Hematopoietic multipotent progenitor cell treated with erythropoietin and hydrocortisone succinate and interleukin-3 and kit ligand, for 8 days (in vitro differentiated cells): ENCODE results near the gene ROBO4.
A peak's percentile ranks its signal among the peaks of the same experiment; 100 is the strongest.

ENCODE experiments used
- DNase-seq: peaks from one replicate; pipeline ENCODE4 v3.0.0-alpha.2; 2015

ROBO4 gene

GRCh38 chr11:124889191-124890091 is 8.2 kb downstream of the ROBO4 start:
- DNase-seq: no peak

GRCh38 chr11:124887667-124888013 is 10.0 kb downstream of the ROBO4 start:
- no peak for DNase-seq

DNA sequence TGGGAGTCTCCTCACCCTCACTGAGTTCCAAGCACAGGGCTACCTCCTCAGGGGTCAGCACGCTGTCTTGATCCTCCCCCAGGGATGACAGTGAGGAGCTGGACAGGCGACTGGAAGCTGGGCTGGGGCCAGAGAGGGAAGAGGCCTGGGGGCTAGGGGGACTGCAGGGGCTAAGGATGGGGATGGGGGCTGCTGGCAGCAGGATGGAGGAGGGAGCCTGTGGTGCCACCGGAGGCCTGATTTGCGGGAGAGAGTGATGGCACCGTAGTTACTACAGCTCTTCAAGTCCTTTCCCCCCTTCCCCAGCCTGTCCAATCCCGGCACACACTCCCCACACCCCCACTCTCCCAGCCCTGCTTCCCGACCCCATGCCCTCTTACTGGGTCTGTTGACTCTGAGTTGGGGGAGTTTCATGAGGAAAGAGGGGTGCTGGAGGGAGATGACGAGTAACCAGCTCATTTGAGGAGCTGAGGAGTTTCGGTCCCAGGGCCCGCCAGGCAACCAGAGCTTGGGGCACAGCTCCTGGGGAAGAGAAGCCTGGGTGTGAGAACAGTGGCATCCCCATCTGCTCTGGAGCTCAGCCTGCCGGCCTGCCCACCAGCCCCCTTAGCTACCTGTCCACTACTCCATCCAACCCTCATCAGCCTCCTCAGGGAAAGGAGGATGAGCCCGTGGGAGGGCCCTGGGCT is 10.5 kb downstream of the ROBO4 start:
- DNase-seq: no peak

DNA sequence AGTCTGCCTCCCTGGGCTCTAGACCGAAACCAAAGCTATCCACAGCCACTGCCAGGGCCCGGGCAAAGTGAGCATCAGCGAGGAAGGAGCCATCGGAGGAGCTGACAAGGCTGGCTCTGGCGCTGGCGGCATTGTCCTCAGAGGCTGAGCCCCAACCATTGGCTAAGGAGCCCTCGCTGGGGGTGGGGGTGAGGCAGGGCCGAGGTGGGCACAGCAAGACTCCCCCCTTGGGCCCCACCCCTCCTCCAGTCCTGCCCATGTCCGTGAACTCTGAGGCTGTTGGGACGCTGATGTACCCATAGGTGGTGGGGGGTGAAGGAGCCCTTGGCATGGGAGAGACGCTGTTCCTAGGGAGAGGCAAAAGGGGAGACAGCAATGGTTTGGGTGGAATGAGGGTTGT is 11.2 kb downstream of the ROBO4 start:
- no peak for DNase-seq

DNA sequence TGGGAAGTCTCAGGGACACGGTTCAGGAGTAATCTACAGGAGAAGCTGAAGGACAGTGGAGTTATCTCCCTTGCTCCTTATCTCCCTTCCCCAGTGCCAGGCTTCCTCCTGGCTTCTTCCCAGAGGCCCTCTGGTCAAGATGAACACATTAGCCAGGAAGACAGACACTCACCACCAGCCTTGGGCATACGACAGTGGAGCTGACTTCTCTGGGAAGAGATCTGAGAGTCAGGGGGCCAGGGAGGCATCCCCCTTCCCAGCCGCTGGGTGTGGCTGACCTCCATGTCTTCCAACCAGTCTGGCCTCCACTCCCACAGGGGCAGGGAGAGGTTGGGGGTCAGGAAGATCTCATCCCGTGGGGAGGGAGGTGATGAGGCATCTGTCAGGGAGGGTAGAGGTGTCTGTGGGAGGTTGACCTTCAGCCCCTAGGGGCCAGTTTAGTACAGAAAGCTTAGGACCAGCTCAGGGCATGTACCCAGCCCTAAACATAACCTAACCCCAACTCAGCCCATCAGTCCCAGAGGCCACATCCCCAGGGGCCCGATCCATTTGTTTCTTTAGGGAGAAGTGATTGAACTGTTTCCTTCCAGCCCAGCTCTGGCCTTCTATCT is 12.7 kb downstream of the ROBO4 start:
- no peak for DNase-seq

GRCh38 chr11:124884340-124884739 is 13.3 kb downstream of the ROBO4 start:
- no peak for DNase-seq

- no peak for DNase-seq
Measured at GRCh38 chr11:124882339-124883071, 15.2 kb downstream of the ROBO4 start.

- no peak for DNase-seq
Measured at GRCh38 chr11:124880958-124881357, 16.7 kb downstream of the ROBO4 start.

GRCh38 chr11:124880290-124880611 is 17.4 kb downstream of the ROBO4 start:
- DNase-seq: no peak

DNA sequence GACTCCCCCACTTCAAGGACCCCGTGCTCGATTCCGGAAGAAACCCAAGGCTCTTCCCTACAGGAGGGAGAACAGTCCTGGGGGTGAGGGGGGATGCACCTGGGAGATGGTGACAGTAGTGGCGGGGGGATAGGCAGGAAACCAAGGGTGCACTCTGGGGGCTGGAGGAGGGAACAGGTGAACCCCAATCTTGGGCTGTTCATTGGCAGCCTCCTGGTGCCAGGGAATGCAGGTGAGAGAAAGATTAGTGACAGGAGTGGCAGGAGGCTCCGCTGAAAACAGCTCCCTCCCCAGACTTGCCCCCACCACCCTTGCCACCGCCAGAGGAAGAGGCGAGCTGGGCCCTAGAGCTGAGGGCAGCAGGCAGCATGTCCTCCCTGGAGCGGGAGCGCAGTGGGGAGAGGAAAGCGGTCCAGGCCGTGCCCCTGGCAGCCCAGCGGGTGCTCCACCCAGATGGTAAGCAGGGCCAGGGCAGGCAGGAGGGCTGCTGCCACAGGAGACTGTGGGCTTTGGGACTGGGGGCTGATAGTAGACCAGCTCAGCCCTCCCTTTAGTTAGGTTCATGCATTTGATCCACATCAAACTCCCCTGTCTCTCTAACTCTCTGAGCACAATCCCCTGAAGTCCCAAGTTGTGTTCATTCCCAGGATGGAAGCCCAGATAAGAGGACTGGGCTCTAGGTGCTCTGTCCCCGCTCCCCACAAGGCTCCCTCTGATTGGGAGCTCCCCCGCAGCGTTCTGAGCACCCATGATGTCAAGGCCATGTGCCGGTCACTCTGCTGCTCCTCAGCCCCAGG is 18.0 kb downstream of the ROBO4 start:
- no peak for DNase-seq

- DNase-seq: no peak
Measured at GRCh38 chr11:124878759-124879492, 18.7 kb downstream of the ROBO4 start.

DNA sequence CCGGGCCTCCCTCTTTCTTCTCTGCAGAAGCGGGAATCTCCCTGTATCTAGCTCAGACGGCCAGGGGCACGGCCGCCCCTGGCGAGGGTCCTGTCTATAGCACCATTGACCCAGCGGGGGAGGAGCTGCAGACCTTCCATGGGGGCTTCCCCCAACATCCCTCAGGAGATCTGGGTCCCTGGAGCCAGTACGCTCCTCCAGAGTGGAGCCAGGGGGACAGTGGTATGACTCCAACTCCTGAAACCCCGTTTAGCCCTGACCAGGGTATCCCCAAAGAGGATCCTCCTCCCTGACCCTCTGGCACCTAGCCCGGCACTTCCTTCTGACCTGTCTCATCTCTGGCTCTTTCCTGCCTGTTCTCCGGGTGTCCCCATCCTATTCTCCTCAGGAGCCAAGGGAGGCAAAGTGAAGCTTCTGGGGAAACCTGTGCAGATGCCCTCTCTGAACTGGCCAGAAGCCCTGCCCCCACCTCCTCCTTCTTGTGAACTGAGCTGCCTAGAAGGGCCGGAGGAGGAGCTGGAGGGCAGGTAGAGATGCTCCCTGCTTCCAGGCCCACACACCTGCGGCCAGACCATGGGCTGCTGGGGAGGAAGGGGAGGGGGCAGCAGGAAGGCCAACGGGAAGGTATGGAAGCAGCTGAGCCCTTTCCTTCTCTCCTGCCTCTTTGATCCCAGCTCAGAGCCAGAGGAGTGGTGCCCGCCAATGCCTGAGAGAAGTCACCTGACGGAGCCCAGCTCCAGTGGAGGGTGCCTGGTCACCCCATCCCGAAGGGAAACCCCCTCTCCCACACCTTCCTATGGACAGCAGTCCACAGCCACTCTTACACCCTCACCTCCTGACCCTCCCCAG is 19.5 kb downstream of the ROBO4 start:
- DNase-seq: no peak

DNA sequence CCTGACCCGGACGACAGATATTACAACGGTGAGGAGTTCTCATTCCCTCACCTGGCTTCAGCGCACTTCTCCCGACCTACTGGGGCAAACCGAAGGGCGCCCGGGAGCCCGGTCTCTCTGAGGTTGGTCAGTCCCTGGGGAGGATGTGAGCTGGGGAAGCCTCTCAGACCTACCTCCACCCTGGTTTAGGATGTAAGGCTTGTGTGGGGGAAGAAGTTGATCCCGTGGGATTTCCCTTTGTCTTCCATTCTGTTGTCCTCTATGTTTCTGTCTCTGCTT is 20.1 kb downstream of the ROBO4 start:
- DNase-seq: no peak

DNA sequence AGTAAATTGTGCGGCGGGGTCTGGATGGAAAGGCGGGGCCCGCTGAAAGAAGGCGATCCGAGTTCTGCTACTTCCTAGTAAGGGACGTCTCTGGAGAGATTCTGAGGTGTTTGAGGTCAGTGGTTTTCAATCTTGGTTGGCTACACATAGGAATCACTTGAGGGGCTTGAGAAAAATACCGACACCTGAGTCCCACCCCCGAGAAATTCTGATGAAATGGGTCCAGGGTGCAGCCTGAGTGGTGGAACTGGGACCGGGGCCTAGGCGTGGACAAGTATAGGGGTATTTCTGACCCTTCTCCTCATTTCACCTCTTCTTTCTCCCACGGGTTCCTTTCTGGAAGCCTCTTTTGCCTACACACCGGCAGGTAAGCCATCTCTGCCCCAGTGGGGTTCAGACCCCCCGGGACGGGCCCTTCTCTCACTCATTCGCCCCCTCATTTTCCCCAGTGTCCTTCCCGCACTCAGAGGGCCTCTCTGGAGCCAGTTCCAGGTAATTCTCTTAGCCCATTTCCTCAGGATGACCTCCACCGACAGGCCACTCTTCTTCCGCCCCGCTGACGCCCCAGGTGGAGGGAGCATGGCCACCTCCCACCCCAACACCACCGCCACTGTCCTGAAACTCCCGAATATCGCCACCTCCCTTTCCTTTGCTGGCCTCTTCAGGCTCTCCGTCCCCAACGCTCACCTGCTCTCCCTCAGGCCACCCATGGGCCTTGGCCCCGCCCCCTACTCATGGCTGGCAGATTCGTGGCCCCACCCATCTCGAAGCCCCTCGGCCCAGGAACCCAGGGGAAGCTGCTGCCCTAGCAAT is 20.6 kb downstream of the ROBO4 start:
- DNase-seq: no peak

GRCh38 chr11:124875943-124876817 is 21.5 kb downstream of the ROBO4 start:
- peak; percentile 86 for DNase-seq

GRCh38 chr11:124875401-124875800 is 22.3 kb downstream of the ROBO4 start:
- DNase-seq: no peak

DNA sequence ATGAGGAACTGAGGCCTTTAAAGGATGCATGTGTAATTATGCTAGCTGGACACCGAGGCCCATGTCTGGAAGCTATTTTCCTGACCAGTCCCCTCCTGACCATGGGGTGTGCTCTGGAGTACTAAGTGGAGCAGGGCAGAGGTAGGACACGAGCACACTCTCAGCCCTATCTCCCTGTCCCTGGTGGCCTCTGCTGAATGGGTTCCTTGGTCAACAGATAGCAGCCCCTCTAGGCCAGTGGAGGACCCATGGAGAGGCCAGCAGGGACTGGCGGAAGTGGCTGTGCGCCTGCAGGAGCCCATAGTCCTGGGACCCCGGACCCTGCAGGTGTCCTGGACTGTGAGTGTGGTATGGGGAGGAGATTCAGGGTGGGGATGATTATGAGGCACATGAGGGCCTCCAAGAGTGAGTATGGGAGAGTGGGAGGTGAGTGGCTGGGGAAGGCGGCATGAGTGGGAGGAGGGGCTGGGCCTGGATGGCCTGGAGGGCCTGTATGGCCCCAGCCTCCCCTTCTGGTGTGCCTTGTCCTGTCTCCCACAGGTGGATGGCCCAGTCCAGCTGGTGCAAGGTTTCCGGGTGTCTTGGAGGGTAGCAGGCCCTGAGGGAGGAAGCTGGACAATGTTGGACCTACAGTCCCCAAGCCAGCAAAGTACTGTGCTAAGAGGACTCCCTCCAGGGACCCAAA is 23.0 kb downstream of the ROBO4 start:
- DNase-seq: no peak

DNA sequence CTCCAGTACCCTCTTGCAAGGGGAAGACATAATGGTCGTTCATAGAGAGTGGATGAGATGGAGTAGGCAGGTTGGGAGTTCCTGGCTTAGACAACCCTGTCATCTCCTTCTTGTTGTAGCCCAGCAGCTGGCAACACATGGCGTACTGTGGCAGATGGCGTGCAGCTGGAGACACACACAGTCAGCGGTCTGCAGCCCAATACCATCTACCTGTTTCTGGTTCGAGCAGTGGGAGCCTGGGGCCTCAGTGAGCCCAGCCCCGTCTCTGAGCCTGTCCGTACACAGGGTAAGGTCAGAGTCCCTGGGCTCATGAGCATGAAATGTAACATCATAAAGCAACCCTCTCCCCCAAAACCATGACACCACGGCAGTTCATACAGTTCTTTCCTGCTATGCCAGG is 23.7 kb downstream of the ROBO4 start:
- no peak for DNase-seq

GRCh38 chr11:124872741-124873140 is 24.9 kb downstream of the ROBO4 start:
- no peak for DNase-seq
